HepG2 (cell line): ENCODE results near the gene CPB1. TPM values are rescaled to one million over a fixed set of nuclear protein-coding genes. Genes with fewer than 3 reads are reported as not detected.

ENCODE experiments used
- ATAC-seq: fragments of 200-7000 bp; cut with Tn5 transposase; 3 replicates; pipeline ENCODE4 v1.9.1; 2020; ENCODE audit warnings: mild to moderate bottlenecking, moderate library complexity
- BruUV-seq: library from RNA; stranded (reverse); fragments of 400-500 nt; replicated peaks from 2 replicates; lab custom pipeline; 2021; lab: Mats Ljungman, UMichigan
- CTCF ChIA-PET: fragments of 300-600 bp; formaldehyde crosslinking; extraction: SDS; loops from one replicate; lab custom pipeline; 2021; ENCODE audit warnings: low total read pairs, inconsistent platforms, low intra/inter-chr PET ratio; lab: Yijun Ruan, JAX
- POLR2A ChIA-PET: fragments of 350-600 bp; sonication (Branson Sonifier 250); formaldehyde crosslinking; loops from one replicate; lab custom pipeline; 2020; ENCODE audit warnings: antibody characterized with exemption, inconsistent platforms; lab: Yijun Ruan, JAX
- DNase-seq: peaks from one replicate; pipeline ENCODE4 v3.0.0-alpha.2; 2015; ENCODE audit warnings: low spot score
- FAIRE-seq: peaks from 3 replicates; lab custom pipeline; 2011; peaks lifted over from hg19 to GRCh38; lab: Jason Lieb, UNC
- H2AFZ ChIP-seq: one replicate; pipeline ENCODE4 v1.6.1; 2011; ENCODE audit warnings: low read length, inconsistent platforms
- H3K27ac ChIP-seq: fragments of 300-600 bp; 3 replicates; pipeline ENCODE4 v1.8.0; 2011; ENCODE audit warnings: mixed run types, mild to moderate bottlenecking, mixed read lengths, low read length, inconsistent platforms; ENCODE audit not compliant: insufficient read depth; ENCODE audit errors: extremely low read length
- H3K27me3 ChIP-seq, 2 experiments: fragments of 200-600 bp in 1 of 2; 2 replicates in 1 of 2; 3 replicates in 1 of 2; pipeline versions ENCODE4 v1.6.0 to v1.8.0; 2011; ENCODE audit warnings: low read length in 2 of 2, mild to moderate bottlenecking in 2 of 2, moderate library complexity in 2 of 2, inconsistent platforms in 1 of 2; ENCODE audit not compliant: insufficient read depth in 2 of 2, control insufficient read depth in 1 of 2
- H3K36me3 ChIP-seq, 2 experiments: fragments of 200-600 bp in 1 of 2; replicated peaks in 1 of 2; 2 replicates in 1 of 2; 3 replicates in 1 of 2; pipeline versions ENCODE4 v1.5.1 to v1.8.0; 2011; ENCODE audit warnings: low read length in 2 of 2, inconsistent platforms in 1 of 2; ENCODE audit not compliant: insufficient read depth in 2 of 2, control insufficient read depth in 1 of 2
- H3K4me1 ChIP-seq: 2 replicates; pipeline ENCODE4 v1.5.1; 2012; ENCODE audit warnings: low read length, inconsistent platforms; ENCODE audit not compliant: insufficient read depth
- H3K4me2 ChIP-seq: 2 replicates; pipeline ENCODE4 v1.6.0; 2011; ENCODE audit warnings: low read depth, low read length, inconsistent platforms
- H3K4me3 ChIP-seq, 3 experiments: fragments of 200-600 bp in 1 of 3; sonication (generic), shearing (Covaris generic) in 1 of 3; replicated peaks in 1 of 3; 2 replicates each; pipeline ENCODE4 v1.5.1; 2011 to 2016; ENCODE audit warnings: low read length in 3 of 3, inconsistent platforms in 2 of 3, low read depth in 2 of 3, mild to moderate bottlenecking in 2 of 3, control low read depth in 1 of 3, mixed read lengths in 1 of 3; ENCODE audit not compliant: insufficient read depth in 1 of 3
- H3K79me2 ChIP-seq: one replicate; pipeline ENCODE4 v1.6.1; 2011; ENCODE audit warnings: low read length, inconsistent platforms; ENCODE audit not compliant: insufficient read depth
- H3K9ac ChIP-seq: 2 replicates; pipeline ENCODE4 v1.6.0; 2011; ENCODE audit warnings: mild to moderate bottlenecking, low read depth, low read length, inconsistent platforms; ENCODE audit not compliant: insufficient read depth
- H3K9me3 ChIP-seq: 2 replicates; pipeline ENCODE4 v1.5.1; 2012; ENCODE audit warnings: mild to moderate bottlenecking, low read length
- H4K20me1 ChIP-seq: 2 replicates; pipeline ENCODE4 v1.6.0; 2011; ENCODE audit warnings: inconsistent platforms, mild to moderate bottlenecking, low read length, moderate library complexity; ENCODE audit not compliant: insufficient read depth
- ATF7 ChIP-seq, 2 experiments: fragments of 450-650 bp in 1 of 2; sonication (generic) in 1 of 2; formaldehyde crosslinking in 1 of 2; IDR thresholded peaks; 2 replicates each; pipeline versions ENCODE4 v1.4.0 to v1.6.1; 2016 to 2020; ENCODE audit warnings: antibody characterized with exemption in 1 of 2, mild to moderate bottlenecking in 1 of 2, missing genetic modification reagents in 1 of 2
- DPF2 ChIP-seq: sonication (generic); formaldehyde crosslinking; IDR thresholded peaks from 2 replicates; pipeline ENCODE4 v1.4.0; 2020; ENCODE audit warnings: mild to moderate bottlenecking, low read depth, missing genetic modification reagents, borderline replicate concordance
- ELF3 ChIP-seq: IDR thresholded peaks from 2 replicates; pipeline ENCODE4 v1.6.1; 2016; ENCODE audit warnings: missing genetic modification reagents, missing compliant biosample characterization
- HOXA5 ChIP-seq: sonication (generic); formaldehyde crosslinking; IDR thresholded peaks from 2 replicates; pipeline ENCODE4 v1.4.0; 2020; ENCODE audit warnings: missing genetic modification reagents
- KAT7 ChIP-seq: IDR thresholded peaks from 2 replicates; pipeline ENCODE4 v1.6.1; 2018; ENCODE audit warnings: borderline replicate concordance, missing compliant biosample characterization
- LCORL ChIP-seq, 2 experiments: fragments of 450-650 bp in 1 of 2; sonication (generic) in 1 of 2; formaldehyde crosslinking in 1 of 2; IDR thresholded peaks; 2 replicates each; pipeline versions ENCODE4 v1.5.0 to v1.6.1; 2017 to 2020; ENCODE audit warnings: antibody characterized with exemption in 1 of 2, missing genetic modification reagents in 1 of 2
- SSRP1 ChIP-seq: IDR thresholded peaks from 2 replicates; pipeline ENCODE4 v1.6.1; 2016; ENCODE audit warnings: control low read depth
- ZFP41 ChIP-seq: sonication (generic); formaldehyde crosslinking; IDR thresholded peaks from 2 replicates; pipeline ENCODE4 v1.4.0; 2020; ENCODE audit warnings: mild to moderate bottlenecking, missing genetic modification reagents, borderline replicate concordance
- ZKSCAN1 ChIP-seq: fragments of 150-350 bp; IDR thresholded peaks from 2 replicates; pipeline ENCODE4 v1.6.1; 2014; ENCODE audit warnings: low read length
- ZNF550 ChIP-seq: sonication (generic); formaldehyde crosslinking; IDR thresholded peaks from 2 replicates; pipeline ENCODE4 v1.4.0; 2020; ENCODE audit warnings: mild to moderate bottlenecking, missing genetic modification reagents, borderline replicate concordance
- WGBS: methylation state at CpG from one replicate; pipeline ENCODE4 v1.1.6; 2017; ENCODE audit warnings: low lambda C conversion rate; 5-methylcytosine and 5-hydroxymethylcytosine counted together
- in situ Hi-C: cut with HindIII; loops from 2 replicates; pipeline ENCODE4 v1.10.0; 2017; ENCODE audit warnings: low pct_unique_long_range_greater_than_20kb; ENCODE audit not compliant: extremely low pct_ligation_motif_present
- intact Hi-C: fragments of 100-400 bp; cut with micrococcal nuclease; formaldehyde crosslinking; loops from one replicate; pipeline ENCODE4 v1.10.0; 2022; ENCODE audit not compliant: unreplicated experiment
- polyA plus RNA-seq, 8 experiments: library from polyadenylated mRNA; depleted of rRNA in 3 of 8; stranded (reverse) in 7 of 8; unstranded in 1 of 8; fragments of >200 nt; fragmentation: Illumina TruSeq in 4 of 8; extraction: Trizol in 4 of 8; gene quantifications; 2 replicates each; pipeline versions ENCODE4 v1.2.1 to v1.2.3, GENCODE V29; 2011 to 2016; ENCODE audit warnings: low read depth in 4 of 8, missing spikeins in 1 of 8, mixed read lengths in 1 of 8; ENCODE audit not compliant: insufficient read depth in 1 of 8
- total RNA-seq, 5 experiments: library from RNA; depleted of rRNA; stranded (reverse); fragments of >200 nt; fragmentation: Illumina TruSeq; extraction: Trizol; gene quantifications; 2 replicates each; pipeline ENCODE4 v1.2.3, GENCODE V29; 2016; ENCODE audit warnings: low read depth in 1 of 5
- TF ChIP-seq, protein P1 (sequence below): sonication (generic); formaldehyde crosslinking; IDR thresholded peaks from 2 replicates; pipeline ENCODE4 v1.5.0; 2020; ENCODE audit warnings: missing genetic modification reagents, mild to moderate bottlenecking, borderline replicate concordance
- TF ChIP-seq, protein P2 (sequence below): sonication (generic); formaldehyde crosslinking; IDR thresholded peaks from 2 replicates; pipeline ENCODE4 v1.4.0; 2020; ENCODE audit warnings: mild to moderate bottlenecking, missing genetic modification reagents, borderline replicate concordance
- TF ChIP-seq, protein P3 (sequence below): sonication (generic); formaldehyde crosslinking; IDR thresholded peaks from 2 replicates; pipeline ENCODE4 v1.5.1; 2020; ENCODE audit warnings: mild to moderate bottlenecking, missing genetic modification reagents, moderate library complexity

The CPB1 gene
- total and polyA plus RNA-seq, 2 of the 13 experiments (the other 11 are each of a cell fraction or from before 2014, with no cell fraction given): not detected

DNA sequence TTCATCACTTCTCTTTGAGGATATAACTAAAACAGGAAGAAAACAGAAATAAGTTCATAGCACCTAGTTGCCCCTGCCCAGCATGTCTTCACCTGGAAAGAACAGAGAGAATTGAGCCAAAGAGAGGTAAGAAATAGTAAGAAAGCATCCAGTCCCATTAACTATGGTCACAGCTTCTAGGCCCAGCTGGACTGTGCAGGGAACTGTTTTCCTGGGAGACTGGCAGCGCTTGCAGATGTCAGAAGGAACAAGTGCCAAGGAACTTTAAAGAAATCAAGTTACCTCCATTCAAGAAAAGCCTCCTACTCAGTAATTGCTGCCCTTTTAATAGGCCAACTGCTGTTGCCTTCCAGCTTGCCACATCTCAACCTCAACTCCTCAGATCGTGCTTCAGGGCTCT, 17.8 kb upstream of the CPB1 start:
- intact Hi-C loops (no loop called here), in situ Hi-C loops (no loop called here)
- H3K9me3 ChIP-seq: no peaks in the 10 kb centered on the region
- DNase-seq (no peak), FAIRE-seq (no peak), ATAC-seq (no peak)
- H3K36me3 ChIP-seq: no peaks in the 10 kb centered on the region
- BruUV-seq: no TSS peak
- WGBS: 0% methylated on average over 2 of the region's 2 CpGs
- H3K4me3 ChIP-seq: no peak overlapping the region
- no peaks in the 10 kb centered on the region for H3K79me2 ChIP-seq
- H3K27ac ChIP-seq: no peak overlapping the region
- no peaks in the 10 kb centered on the region for H4K20me1 ChIP-seq
- ChIA-PET POLR2A (no interaction called here), CTCF (no interaction called here)
- no peaks in the 10 kb centered on the region for H3K27me3 ChIP-seq
- no peaks in the 10 kb centered on the region for H3K4me1 ChIP-seq
- no peak overlapping the region for H2AFZ ChIP-seq
- no peak overlapping the region for H3K9ac ChIP-seq
- no peak overlapping the region for H3K4me2 ChIP-seq
- TF ChIP-seq ELF3 (CRISPR knock-in tag): no peak
- TF ChIP-seq, protein P1, sequence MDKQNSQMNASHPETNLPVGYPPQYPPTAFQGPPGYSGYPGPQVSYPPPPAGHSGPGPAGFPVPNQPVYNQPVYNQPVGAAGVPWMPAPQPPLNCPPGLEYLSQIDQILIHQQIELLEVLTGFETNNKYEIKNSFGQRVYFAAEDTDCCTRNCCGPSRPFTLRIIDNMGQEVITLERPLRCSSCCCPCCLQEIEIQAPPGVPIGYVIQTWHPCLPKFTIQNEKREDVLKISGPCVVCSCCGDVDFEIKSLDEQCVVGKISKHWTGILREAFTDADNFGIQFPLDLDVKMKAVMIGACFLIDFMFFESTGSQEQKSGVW (CRISPR knock-in tag): no peak
- no peak for TF ChIP-seq ATF7 (IDR thresholded peaks at IDR 0.05)
- no peak for TF ChIP-seq ATF7 (CRISPR knock-in tag; IDR thresholded peaks at IDR 0.05)
- no peak for TF ChIP-seq HOXA5 (CRISPR knock-in tag)
- no peak for TF ChIP-seq KAT7 (CRISPR knock-in tag)
- TF ChIP-seq DPF2 (CRISPR knock-in tag): no peak
- no peak for TF ChIP-seq ZFP41
- no peak for TF ChIP-seq SSRP1 (CRISPR knock-in tag)
- TF ChIP-seq, protein P2, sequence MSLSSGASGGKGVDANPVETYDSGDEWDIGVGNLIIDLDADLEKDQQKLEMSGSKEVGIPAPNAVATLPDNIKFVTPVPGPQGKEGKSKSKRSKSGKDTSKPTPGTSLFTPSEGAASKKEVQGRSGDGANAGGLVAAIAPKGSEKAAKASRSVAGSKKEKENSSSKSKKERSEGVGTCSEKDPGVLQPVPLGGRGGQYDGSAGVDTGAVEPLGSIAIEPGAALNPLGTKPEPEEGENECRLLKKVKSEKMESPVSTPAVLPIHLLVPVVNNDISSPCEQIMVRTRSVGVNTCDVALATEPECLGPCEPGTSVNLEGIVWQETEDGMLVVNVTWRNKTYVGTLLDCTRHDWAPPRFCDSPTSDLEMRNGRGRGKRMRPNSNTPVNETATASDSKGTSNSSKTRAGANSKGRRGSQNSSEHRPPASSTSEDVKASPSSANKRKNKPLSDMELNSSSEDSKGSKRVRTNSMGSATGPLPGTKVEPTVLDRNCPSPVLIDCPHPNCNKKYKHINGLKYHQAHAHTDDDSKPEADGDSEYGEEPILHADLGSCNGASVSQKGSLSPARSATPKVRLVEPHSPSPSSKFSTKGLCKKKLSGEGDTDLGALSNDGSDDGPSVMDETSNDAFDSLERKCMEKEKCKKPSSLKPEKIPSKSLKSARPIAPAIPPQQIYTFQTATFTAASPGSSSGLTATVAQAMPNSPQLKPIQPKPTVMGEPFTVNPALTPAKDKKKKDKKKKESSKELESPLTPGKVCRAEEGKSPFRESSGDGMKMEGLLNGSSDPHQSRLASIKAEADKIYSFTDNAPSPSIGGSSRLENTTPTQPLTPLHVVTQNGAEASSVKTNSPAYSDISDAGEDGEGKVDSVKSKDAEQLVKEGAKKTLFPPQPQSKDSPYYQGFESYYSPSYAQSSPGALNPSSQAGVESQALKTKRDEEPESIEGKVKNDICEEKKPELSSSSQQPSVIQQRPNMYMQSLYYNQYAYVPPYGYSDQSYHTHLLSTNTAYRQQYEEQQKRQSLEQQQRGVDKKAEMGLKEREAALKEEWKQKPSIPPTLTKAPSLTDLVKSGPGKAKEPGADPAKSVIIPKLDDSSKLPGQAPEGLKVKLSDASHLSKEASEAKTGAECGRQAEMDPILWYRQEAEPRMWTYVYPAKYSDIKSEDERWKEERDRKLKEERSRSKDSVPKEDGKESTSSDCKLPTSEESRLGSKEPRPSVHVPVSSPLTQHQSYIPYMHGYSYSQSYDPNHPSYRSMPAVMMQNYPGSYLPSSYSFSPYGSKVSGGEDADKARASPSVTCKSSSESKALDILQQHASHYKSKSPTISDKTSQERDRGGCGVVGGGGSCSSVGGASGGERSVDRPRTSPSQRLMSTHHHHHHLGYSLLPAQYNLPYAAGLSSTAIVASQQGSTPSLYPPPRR: no peak
- TF ChIP-seq ZNF550: no peak
- TF ChIP-seq ZKSCAN1: no peak
- TF ChIP-seq, protein P3, sequence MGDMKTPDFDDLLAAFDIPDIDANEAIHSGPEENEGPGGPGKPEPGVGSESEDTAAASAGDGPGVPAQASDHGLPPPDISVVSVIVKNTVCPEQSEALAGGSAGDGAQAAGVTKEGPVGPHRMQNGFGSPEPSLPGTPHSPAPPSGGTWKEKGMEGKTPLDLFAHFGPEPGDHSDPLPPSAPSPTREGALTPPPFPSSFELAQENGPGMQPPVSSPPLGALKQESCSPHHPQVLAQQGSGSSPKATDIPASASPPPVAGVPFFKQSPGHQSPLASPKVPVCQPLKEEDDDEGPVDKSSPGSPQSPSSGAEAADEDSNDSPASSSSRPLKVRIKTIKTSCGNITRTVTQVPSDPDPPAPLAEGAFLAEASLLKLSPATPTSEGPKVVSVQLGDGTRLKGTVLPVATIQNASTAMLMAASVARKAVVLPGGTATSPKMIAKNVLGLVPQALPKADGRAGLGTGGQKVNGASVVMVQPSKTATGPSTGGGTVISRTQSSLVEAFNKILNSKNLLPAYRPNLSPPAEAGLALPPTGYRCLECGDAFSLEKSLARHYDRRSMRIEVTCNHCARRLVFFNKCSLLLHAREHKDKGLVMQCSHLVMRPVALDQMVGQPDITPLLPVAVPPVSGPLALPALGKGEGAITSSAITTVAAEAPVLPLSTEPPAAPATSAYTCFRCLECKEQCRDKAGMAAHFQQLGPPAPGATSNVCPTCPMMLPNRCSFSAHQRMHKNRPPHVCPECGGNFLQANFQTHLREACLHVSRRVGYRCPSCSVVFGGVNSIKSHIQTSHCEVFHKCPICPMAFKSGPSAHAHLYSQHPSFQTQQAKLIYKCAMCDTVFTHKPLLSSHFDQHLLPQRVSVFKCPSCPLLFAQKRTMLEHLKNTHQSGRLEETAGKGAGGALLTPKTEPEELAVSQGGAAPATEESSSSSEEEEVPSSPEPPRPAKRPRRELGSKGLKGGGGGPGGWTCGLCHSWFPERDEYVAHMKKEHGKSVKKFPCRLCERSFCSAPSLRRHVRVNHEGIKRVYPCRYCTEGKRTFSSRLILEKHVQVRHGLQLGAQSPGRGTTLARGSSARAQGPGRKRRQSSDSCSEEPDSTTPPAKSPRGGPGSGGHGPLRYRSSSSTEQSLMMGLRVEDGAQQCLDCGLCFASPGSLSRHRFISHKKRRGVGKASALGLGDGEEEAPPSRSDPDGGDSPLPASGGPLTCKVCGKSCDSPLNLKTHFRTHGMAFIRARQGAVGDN: no peak
- TF ChIP-seq LCORL (IDR thresholded peaks at IDR 0.05): no peak
- TF ChIP-seq LCORL (CRISPR knock-in tag; IDR thresholded peaks at IDR 0.05): no peak
